ENCODE data around the gene DKK1. TPM values are rescaled to one million over a fixed set of nuclear protein-coding genes. Genes with fewer than 3 reads are reported as not detected.
A peak's percentile ranks its signal among the peaks of the same experiment; 100 is the strongest.

The DKK1 gene
- total and polyA plus RNA-seq, 2 of the 13 experiments (the other 11 are each of a cell fraction or from before 2014, with no cell fraction given): 123 to 262 TPM

- TF ChIP-seq KAT8 (CRISPR knock-in tag; IDR thresholded peaks at IDR 0.05) (no peak), ZNF678 (CRISPR knock-in tag; IDR thresholded peaks at IDR 0.05) (no peak), CREM (IDR thresholded peaks at IDR 0.05) (peak; percentile 64), CREM (CRISPR knock-in tag; IDR thresholded peaks at IDR 0.05) (no peak), ZNF562 (CRISPR knock-in tag; IDR thresholded peaks at IDR 0.05; ENCODE audit: borderline replicate concordance) (no peak), NR2F2 (IDR thresholded peaks at IDR 0.05; ENCODE audit: borderline replicate concordance, low read depth) (no peak), ZNF205 (CRISPR knock-in tag; IDR thresholded peaks at IDR 0.05) (peak; percentile 54; the same call in 1 of the 2 replicates), ISL2 (CRISPR knock-in tag; IDR thresholded peaks at IDR 0.05) (peak; percentile 72), ZNF34 (CRISPR knock-in tag; IDR thresholded peaks at IDR 0.05; ENCODE audit: borderline replicate concordance) (no peak), AHDC1 (CRISPR knock-in tag; IDR thresholded peaks at IDR 0.05; ENCODE audit: borderline replicate concordance) (peak; percentile 52; the same call in 1 of the 2 replicates), ZNF512B (CRISPR knock-in tag; IDR thresholded peaks at IDR 0.05; ENCODE audit: borderline replicate concordance) (no peak), DMAP1 (CRISPR knock-in tag; IDR thresholded peaks at IDR 0.05) (no peak), GZF1 (CRISPR knock-in tag; IDR thresholded peaks at IDR 0.05) (no peak), RBFOX2 (IDR thresholded peaks at IDR 0.05; ENCODE audit: low read depth, low read length) (no peak), ZNF746 (CRISPR knock-in tag; IDR thresholded peaks at IDR 0.05) (no peak), IRF2 (CRISPR knock-in tag; IDR thresholded peaks at IDR 0.05) (0 out of 2 replicates have a peak, but pooled peaks have one; percentile 19), ONECUT2 (CRISPR knock-in tag; IDR thresholded peaks at IDR 0.05) (no peak), HNRNPK (IDR thresholded peaks at IDR 0.05; ENCODE audit: low read depth, low read length, poor library complexity, severe bottlenecking) (no peak), TCF7 (IDR thresholded peaks at IDR 0.05; ENCODE audit: low read depth) (peak; percentile 63), ZXDC (CRISPR knock-in tag; IDR thresholded peaks at IDR 0.05) (no peak), ZNF260 (CRISPR knock-in tag; IDR thresholded peaks at IDR 0.05; ENCODE audit: borderline replicate concordance, low read depth) (no peak), DNMT3B (CRISPR knock-in tag; conservative IDR thresholded peaks at IDR 0.05) (no peak)
These were observed 39.9 kb downstream of the DKK1 start (continued) for GRCh38 chr10:52353960-52354394.

Data from HepG2 (cell line).